ENCODE results near the gene CD300A. TPM values are rescaled to one million over a fixed set of nuclear protein-coding genes. Genes with fewer than 3 reads are reported as not detected.

The CD300A gene
- 1 to 10 TPM; 1.0 to 1.4 (median 1.2) TPM for polyA plus RNA-seq (ENCODE audit: insufficient read length in 4 of 4)

- DNase-seq (ENCODE audit: low read depth in 4 of 4, low spot score in 2 of 4) = no peak
These were observed at the start of gene CD300A for GRCh38 chr17:74466111-74466827. CD300A (plus strand) TSS chr17:74466634; CDS start chr17:74466704, 70 bp downstream.

- DNase-seq (ENCODE audit: low read depth in 4 of 4, low spot score in 2 of 4) = no peak
These were observed 49.0 kb upstream of the CD300A start for GRCh38 chr17:74417178-74418045.

GRCh38 chr17:74419928-74420411 lies 46.5 kb upstream of the CD300A start:
- no peak for DNase-seq (ENCODE audit: low read depth in 4 of 4, low spot score in 2 of 4)

DNA sequence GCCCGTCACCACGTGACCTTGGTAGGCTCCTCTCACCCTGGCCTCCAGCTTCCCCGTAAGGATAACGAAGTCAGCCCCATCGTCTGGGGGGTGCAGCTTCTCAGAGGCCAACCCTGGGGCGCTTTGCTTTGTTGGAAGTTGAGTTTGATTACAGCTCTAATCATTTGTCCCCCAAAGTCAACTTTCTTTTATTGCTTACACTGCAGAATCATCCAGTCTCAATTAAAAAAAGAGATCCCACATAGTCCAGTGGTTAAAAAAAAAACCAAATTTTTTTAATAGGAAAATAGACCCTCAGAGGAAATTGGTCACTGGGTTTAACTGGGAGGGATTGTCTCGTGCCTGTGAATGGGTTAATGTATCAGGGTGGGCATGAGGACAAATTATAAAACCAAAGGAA lies 42.3 kb upstream of the CD300A start:
- DNase-seq (ENCODE audit: low read depth in 4 of 4, low spot score in 2 of 4) = no peak

DNA sequence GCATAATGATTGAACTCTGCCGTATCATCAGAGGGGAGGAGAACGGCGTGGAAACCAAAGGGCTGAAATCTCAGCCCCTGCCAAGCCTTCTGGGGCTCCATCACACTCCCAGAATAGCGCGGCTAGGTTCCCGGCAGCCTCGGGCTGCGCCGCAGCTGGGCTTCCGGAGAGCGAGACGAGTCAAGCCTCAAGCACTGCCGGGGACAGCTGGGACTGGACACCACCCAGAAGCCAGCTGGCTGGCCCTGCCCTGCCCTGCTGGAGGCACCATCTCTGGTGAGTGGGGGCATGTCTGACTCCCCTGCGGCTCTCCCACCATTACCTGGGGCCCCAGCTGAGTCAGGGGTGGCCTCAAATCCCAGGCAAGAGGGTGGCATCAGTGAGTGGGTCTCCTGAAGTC lies 41.8 kb upstream of the CD300A start:
- no peak for DNase-seq (ENCODE audit: low read depth in 4 of 4, low spot score in 2 of 4)

DNA sequence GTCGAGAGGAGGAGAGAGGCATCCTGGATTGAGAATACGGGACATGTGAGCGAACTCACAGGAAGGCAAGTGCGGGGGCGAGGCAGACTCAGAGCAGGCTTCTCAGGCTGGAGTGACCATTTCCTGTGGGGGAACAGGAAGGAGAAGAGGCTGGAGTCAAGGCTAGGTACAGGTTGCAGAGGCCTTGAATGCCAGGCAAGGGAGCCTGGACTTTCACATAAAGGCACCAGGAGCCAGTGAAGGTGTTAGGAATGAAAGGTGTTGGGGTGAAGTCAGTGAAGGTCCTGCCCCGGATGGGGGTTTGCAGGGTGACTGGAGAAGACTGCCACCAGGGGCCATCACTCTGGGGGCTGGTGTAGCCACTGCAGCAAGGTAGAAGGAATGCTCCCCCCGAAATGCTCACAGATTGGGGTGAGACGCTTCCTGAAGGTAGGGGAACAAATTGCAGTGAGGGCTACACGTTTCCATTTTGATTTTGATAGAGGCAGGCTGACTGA lies 39.8 kb upstream of the CD300A start:
- no peak for DNase-seq (ENCODE audit: low read depth in 4 of 4, low spot score in 2 of 4)

DNA sequence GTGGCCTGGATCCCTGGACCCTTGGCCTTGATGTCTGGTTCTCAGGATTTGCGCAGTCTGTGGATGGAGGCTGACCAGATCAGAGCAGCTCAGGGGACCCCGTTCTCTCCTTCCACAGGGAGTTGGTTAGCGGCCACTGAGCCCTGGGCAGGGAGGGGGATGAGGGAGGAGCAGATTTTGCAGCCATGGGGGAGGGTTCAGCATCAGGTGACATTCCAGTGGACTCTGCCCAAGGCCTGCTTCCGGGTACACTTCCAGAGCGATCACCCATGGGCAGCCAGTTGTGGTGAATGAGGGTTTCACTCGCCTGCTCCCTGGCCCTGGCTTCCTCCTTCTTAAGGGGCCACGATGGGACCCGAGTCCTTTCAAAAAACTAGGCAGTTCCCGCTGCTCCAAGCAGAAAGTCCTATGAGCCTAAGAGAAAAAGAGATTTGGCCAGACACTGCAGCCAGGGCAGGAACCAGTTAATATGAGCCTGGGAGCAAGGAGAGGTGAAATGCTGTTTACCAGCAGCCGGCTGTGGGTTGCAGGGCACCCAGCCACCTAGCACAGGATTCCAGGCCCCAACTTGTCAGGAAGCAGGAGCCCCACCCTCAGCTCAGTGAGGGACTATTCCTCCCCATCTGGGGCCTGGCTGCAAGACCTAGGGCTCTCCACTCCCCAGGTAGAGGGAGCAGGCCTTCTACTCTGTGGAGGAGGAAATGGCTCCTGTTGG lies 39.2 kb upstream of the CD300A start:
- DNase-seq (ENCODE audit: low read depth in 4 of 4, low spot score in 2 of 4) = peak in 1 of 4 donors; percentile 80

GRCh38 chr17:74427763-74428153 lies 38.7 kb upstream of the CD300A start:
- no peak for DNase-seq (ENCODE audit: low read depth in 4 of 4, low spot score in 2 of 4)

DNA sequence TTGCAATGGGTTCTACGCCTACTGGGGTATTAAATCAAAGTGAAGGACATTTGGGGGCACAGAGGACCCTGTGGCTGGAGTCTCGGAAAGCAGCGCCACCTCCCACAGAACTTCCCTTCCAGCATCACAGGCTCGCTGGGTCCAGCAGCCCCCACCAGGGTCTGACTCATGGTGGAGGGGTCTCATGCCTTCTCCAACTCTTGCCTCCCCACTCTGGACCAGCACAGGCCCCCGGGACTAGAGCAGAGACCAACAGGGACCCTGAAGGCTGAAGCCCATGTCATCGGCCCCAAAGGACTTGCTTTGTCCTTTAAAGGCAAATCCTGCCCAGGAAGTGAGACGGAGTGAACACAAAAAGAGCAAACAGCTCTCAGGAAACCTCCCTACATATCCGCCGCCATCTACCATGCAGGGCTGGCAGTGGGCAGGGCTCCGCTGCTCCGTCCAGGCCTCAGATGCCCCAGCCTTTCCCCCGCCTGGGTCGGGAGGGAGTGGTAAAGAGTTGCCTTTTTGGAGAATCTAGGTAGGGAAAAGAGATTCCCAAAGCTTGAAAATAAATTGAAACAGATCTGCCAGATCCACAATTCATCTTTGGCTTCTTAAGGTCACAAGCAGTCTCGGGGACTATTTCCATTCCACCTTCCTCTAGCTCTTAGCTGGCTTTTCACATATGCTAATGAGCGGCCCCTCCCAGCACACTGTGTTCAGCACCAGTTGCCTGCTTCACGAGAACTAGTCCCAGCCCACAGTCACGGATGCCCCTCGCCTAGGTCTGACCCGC lies 36.6 kb upstream of the CD300A start:
- DNase-seq (ENCODE audit: low read depth in 4 of 4, low spot score in 2 of 4) = no peak

- DNase-seq (ENCODE audit: low read depth in 4 of 4, low spot score in 2 of 4) = no peak
These were observed 36.1 kb upstream of the CD300A start for GRCh38 chr17:74430385-74430705.

GRCh38 chr17:74430706-74431567 lies 35.5 kb upstream of the CD300A start:
- peak in 2 of 4 donors; percentile 79 to 88 for DNase-seq (ENCODE audit: low read depth in 4 of 4, low spot score in 2 of 4)

GRCh38 chr17:74431568-74432423 lies 34.6 kb upstream of the CD300A start, which contains the start of gene GPRC5C:
GPRC5C (plus strand) TSS chr17:74432088; CDS start chr17:74439777, 7,689 bp downstream.
- peak in 1 of 4 donors; percentile 77 for DNase-seq (ENCODE audit: low read depth in 4 of 4, low spot score in 2 of 4)

DNA sequence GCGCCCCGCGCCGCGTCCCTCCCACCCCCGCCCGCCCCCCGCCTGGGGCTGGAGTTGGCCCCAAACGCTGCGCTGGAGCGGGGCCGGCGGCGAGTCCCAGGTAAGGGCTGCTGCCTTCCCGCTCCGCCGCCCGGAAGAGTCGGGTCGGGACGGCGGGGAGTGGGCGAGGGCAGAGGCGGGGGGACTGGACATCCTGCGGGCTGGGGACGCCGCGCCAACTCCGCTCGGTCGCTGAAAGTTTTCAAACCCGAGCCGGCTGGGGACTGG lies 34.1 kb upstream of the CD300A start:
- DNase-seq (ENCODE audit: low read depth in 4 of 4, low spot score in 2 of 4) = no peak

GRCh38 chr17:74432766-74433391 lies 33.6 kb upstream of the CD300A start:
- DNase-seq (ENCODE audit: low read depth in 4 of 4, low spot score in 2 of 4) = no peak

DNA sequence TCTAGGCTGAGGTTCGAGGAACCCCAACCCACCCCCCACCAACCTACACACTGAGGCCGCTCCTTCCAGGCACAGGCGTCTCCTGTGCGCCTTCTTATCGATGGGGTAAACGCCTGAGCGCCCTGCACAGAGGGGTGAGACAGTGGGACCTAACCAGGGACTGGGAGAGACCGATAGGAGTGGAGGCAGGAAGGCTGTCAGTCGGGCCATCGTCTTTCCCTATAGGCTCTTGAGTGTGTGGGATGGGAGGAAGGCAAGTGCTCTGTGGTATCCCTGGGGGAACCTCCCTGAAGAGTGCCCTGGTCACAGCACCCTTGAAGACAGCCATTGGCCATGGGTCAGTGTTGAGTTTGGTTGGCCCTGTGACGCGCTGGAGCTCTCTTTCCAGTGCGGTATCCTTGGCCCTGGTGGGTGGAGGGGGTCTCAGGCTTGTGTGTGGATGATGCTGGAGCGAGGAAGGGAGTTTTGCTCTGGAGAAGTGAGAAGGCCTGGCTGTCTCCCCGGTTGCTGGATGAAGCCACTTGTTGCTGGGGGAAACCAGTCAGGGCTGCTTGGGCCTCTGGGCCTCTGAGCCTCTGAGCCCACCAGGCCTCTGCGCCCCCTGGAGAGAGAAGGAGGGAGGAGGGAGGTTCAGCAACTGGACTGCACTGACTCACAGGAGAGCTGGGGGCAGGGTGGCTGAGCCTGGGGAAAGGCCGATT lies 32.9 kb upstream of the CD300A start:
- DNase-seq (ENCODE audit: low read depth in 4 of 4, low spot score in 2 of 4) = no peak

DNA sequence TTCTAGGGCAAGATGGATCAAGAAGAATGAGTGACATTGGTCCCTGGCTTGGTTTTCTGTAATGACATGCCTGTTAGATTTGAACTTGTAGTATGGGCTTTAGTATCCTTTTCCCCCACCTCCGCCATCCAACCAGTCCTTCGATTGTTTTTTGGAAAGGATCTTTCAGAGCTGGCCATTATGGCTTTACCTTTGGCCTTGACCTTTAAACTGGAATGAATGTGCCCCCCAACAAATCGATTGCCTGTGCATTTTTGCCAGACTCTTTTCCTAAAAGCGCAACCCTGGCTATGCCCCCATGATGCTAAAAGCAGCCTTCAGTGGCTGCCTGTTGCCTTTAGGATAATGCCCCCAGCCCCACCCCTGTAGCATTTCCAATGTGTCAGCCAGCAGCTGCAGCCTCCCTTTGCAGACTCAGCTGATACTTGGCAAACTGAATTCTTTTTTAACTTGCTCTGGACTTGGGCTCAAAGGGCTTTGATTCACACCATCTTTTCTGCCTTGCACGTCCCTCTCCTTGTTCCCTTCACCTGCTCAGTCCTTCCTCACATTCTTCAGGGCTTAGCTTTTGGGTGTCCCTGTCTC lies 30.6 kb upstream of the CD300A start:
- DNase-seq (ENCODE audit: low read depth in 4 of 4, low spot score in 2 of 4) = no peak

- no peak for DNase-seq (ENCODE audit: low read depth in 4 of 4, low spot score in 2 of 4)
These were observed 28.7 kb upstream of the CD300A start for GRCh38 chr17:74437702-74438101.

Measured in left renal cortex interstitium (tissue), 4 donors.